Cardiac muscle cell (in vitro differentiated cells and primary cell): ENCODE data around the gene MYO5B. TPM values are rescaled to one million over a fixed set of nuclear protein-coding genes. Genes with fewer than 3 reads are reported as not detected.

Experiments used
- DNase-seq, 2 donors: peaks; one replicate each; pipeline versions ENCODE4 v3.0.0 to v3.0.0-alpha.2; 2010 to 2017; ENCODE audit warnings: low read depth in 1 of 2, low spot score in 1 of 2
- H3K27ac ChIP-seq: fragments of 200-600 bp; sonication (generic); 2 replicates; pipeline ENCODE4 v1.5.1; 2016
- H3K27me3 ChIP-seq: fragments of 200-600 bp; sonication (generic); 2 replicates; pipeline ENCODE4 v1.6.0; 2016; ENCODE audit warnings: control low read depth
- H3K36me3 ChIP-seq: fragments of 200-600 bp; sonication (generic); 2 replicates; pipeline ENCODE4 v1.5.1; 2016; ENCODE audit warnings: control low read depth
- H3K4me1 ChIP-seq: fragments of 200-600 bp; sonication (generic); 2 replicates; pipeline ENCODE4 v1.8.1; 2017; ENCODE audit warnings: low read depth, mild to moderate bottlenecking, mixed run types
- H3K4me3 ChIP-seq: fragments of 200-600 bp; sonication (generic); 2 replicates; pipeline ENCODE4 v1.5.1; 2016; ENCODE audit warnings: mild to moderate bottlenecking
- H3K9me3 ChIP-seq: fragments of 200-600 bp; sonication (generic); 2 replicates; pipeline ENCODE4 v1.5.1; 2017; ENCODE audit warnings: low read depth, mild to moderate bottlenecking, control low read depth
- polyA plus RNA-seq: library from polyadenylated mRNA; unstranded; fragments of >200 nt; fragmentation: Nextera tagmentation; extraction: Ambion mirVana; gene quantifications from 2 replicates; pipeline ENCODE4 v1.2.1, GENCODE V29; 2016
- total RNA-seq: library from RNA; depleted of rRNA; stranded (reverse); fragments of >200 nt; gene quantifications from 2 replicates; pipeline ENCODE4 v1.2.3, GENCODE V29; 2016
- TF ChIP-seq, protein P1 (sequence below): IDR thresholded peaks from 2 replicates; pipeline ENCODE4 v1.5.1; 2012; ENCODE audit warnings: low read depth, mild to moderate bottlenecking, low read length

Gene MYO5B
- total and polyA plus RNA-seq, 2 experiments from 2014 or later: 3.0 to 16.7 TPM

GRCh38 chr18:49862656-49863385 is 332.1 kb downstream of the MYO5B start:
- no peaks in the 10 kb centered on the region for H3K9me3 ChIP-seq
- H3K36me3 ChIP-seq: no peaks in the 10 kb centered on the region
- H3K4me3 ChIP-seq: no peak overlapping the region
- H3K27ac ChIP-seq: no peak overlapping the region
- DNase-seq: no peak
- TF ChIP-seq, protein P1, sequence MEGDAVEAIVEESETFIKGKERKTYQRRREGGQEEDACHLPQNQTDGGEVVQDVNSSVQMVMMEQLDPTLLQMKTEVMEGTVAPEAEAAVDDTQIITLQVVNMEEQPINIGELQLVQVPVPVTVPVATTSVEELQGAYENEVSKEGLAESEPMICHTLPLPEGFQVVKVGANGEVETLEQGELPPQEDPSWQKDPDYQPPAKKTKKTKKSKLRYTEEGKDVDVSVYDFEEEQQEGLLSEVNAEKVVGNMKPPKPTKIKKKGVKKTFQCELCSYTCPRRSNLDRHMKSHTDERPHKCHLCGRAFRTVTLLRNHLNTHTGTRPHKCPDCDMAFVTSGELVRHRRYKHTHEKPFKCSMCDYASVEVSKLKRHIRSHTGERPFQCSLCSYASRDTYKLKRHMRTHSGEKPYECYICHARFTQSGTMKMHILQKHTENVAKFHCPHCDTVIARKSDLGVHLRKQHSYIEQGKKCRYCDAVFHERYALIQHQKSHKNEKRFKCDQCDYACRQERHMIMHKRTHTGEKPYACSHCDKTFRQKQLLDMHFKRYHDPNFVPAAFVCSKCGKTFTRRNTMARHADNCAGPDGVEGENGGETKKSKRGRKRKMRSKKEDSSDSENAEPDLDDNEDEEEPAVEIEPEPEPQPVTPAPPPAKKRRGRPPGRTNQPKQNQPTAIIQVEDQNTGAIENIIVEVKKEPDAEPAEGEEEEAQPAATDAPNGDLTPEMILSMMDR: no peak
- no peaks in the 10 kb centered on the region for H3K4me1 ChIP-seq
- H3K27me3 ChIP-seq: no peaks in the 10 kb centered on the region

GRCh38 chr18:49861659-49862058 is 333.3 kb downstream of the MYO5B start:
- Histone ChIP-seq H3K36me3 (no peaks in the 10 kb centered on the region), H3K27ac (no peak overlapping the region), H3K4me3 (no peak overlapping the region), H3K27me3 (no peaks in the 10 kb centered on the region), H3K9me3 (no peaks in the 10 kb centered on the region), H3K4me1 (no peaks in the 10 kb centered on the region)
- TF ChIP-seq, protein P1: peak; percentile 37
- DNase-seq: no peak

DNA sequence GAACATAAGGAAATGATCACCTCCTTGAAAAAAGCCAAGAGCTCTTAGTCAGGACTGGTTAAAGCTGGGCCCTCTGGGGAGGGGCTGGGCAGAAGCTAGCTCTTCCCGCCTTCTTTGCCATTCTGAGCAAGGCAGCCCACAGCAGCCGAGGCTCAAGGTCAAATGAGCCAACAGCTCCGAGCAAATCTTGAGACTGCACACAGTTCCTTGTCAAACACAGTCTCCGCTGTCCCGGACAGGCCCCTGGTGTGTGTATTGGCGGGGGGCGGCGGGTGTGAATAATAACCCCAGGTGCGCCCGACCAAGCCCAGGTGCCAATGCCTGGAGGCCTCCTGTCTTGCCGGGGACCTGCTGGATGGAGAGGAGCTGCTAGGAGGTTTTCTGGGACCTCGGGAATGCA is 335.2 kb downstream of the MYO5B start:
- H3K9me3 ChIP-seq: no peaks in the 10 kb centered on the region
- H3K36me3 ChIP-seq: no peaks in the 10 kb centered on the region
- H3K4me1 ChIP-seq: no peaks in the 10 kb centered on the region
- TF ChIP-seq, protein P1: no peak
- no peak overlapping the region for H3K4me3 ChIP-seq
- H3K27me3 ChIP-seq: no peaks in the 10 kb centered on the region
- no peak overlapping the region for H3K27ac ChIP-seq
- no peak for DNase-seq

- no peak for DNase-seq
- Histone ChIP-seq H3K4me3 (no peak overlapping the region), H3K4me1 (no peaks in the 10 kb centered on the region), H3K27me3 (no peaks in the 10 kb centered on the region), H3K36me3 (no peaks in the 10 kb centered on the region), H3K27ac (no peak overlapping the region), H3K9me3 (no peaks in the 10 kb centered on the region)
- TF ChIP-seq, protein P1: no peak
These were observed 336.0 kb downstream of the MYO5B start for GRCh38 chr18:49859021-49859359.

DNA sequence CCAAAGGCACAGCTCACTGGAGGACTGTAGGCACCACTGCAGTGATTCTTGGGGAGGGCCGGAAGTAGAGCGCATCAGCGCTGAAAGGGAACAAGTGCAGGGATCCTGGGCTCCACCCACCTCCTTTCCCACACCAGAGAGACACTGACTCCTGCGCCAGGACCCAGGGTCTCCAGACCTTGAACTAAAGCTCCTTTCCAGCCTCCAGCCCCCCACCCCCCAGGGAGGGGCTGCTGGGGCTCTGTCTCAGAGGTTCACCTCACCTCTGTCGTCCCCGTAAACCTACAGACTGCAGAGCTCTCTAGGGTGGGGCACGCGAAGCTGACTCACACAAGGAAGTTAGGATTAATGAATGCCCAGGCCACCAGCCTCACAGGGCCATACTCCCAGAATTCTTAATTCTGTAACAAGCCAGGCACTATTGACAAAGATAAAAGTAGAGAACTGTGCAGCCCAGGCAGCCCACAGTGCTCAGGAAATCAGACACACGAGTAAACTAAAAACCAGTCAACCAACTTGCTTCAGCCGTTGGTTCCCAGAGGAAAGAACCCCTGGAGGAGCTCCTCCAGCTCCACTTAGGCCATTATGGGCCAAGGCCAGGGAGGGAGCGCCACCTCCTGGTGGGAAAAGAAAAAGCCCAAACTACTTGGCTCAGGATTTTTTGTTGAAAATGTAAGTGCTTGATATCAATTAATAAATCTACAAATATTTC is 336.5 kb downstream of the MYO5B start:
- Histone ChIP-seq H3K4me3 (no peak overlapping the region), H3K4me1 (no peaks in the 10 kb centered on the region), H3K9me3 (no peaks in the 10 kb centered on the region), H3K36me3 (no peaks in the 10 kb centered on the region), H3K27ac (no peak overlapping the region), H3K27me3 (no peaks in the 10 kb centered on the region)
- TF ChIP-seq, protein P1: peak; percentile 93
- DNase-seq: peak; percentile 82 to 84
